HG03039 (cell line): Measurements from ENCODE around the gene PRPS2.
A peak's percentile ranks its signal among the peaks of the same experiment; 100 is the strongest.

ENCODE experiments used
- ATAC-seq: cut with Tn5 transposase; IDR thresholded peaks from one replicate; pipeline ENCODE4 v1.9.1; 2021; ENCODE audit warnings: mild to moderate bottlenecking, moderate library complexity; ENCODE audit not compliant: unreplicated experiment

PRPS2 gene

GRCh38 chrX:12811658-12812057 is 20.4 kb downstream of the PRPS2 start:
- ATAC-seq: no peak

- no peak for ATAC-seq
These were observed 23.2 kb downstream of the PRPS2 start for GRCh38 chrX:12814420-12814819.

- no peak for ATAC-seq
These were observed 26.3 kb downstream of the PRPS2 start for GRCh38 chrX:12817528-12817927.

GRCh38 chrX:12819222-12819621 is 28.0 kb downstream of the PRPS2 start:
- no peak for ATAC-seq

- no peak for ATAC-seq
These were observed 29.5 kb downstream of the PRPS2 start for GRCh38 chrX:12820737-12821136.

- ATAC-seq: no peak
These were observed 33.7 kb downstream of the PRPS2 start for GRCh38 chrX:12824944-12825343.

GRCh38 chrX:12825801-12826200 is 34.6 kb downstream of the PRPS2 start:
- ATAC-seq: no peak

- ATAC-seq: peak; percentile 8
These were observed 52.0 kb downstream of the PRPS2 start for GRCh38 chrX:12843061-12843667.

GRCh38 chrX:12843668-12844279 is 52.6 kb downstream of the PRPS2 start:
- ATAC-seq: peak; percentile 85

- ATAC-seq: no peak
These were observed 53.1 kb downstream of the PRPS2 start for GRCh38 chrX:12844319-12844718.

GRCh38 chrX:12865359-12865758 is 74.1 kb downstream of the PRPS2 start:
- ATAC-seq: no peak

GRCh38 chrX:12866451-12867377 is 75.5 kb downstream of the PRPS2 start, which contains the start of gene TLR7:
TLR7 (plus strand) TSS chrX:12867072; CDS start chrX:12867579, 507 bp downstream.
- no peak for ATAC-seq

GRCh38 chrX:12867685-12868084 is 76.5 kb downstream of the PRPS2 start:
- ATAC-seq: no peak

- no peak for ATAC-seq
These were observed 77.5 kb downstream of the PRPS2 start for GRCh38 chrX:12868747-12869146.

GRCh38 chrX:12871257-12871656 is 80.0 kb downstream of the PRPS2 start:
- ATAC-seq: no peak

GRCh38 chrX:12872741-12873140 is 81.5 kb downstream of the PRPS2 start:
- no peak for ATAC-seq
